ENCODE results near the gene DNAH7.
A peak's percentile ranks its signal among the peaks of the same experiment; 100 is the strongest.

The DNAH7 gene

GRCh38 chr2:195961873-195962272 is 106.8 kb downstream of the DNAH7 start:
- DNase-seq (ENCODE audit: low spot score), result peak; percentile 44
- no peak for TF ChIP-seq CTCF (IDR thresholded peaks at IDR 0.05; ENCODE audit: extremely low read depth, missing control alignments)

- no peak for TF ChIP-seq CTCF (IDR thresholded peaks at IDR 0.05; ENCODE audit: extremely low read depth, missing control alignments)
- DNase-seq (ENCODE audit: low spot score), result no peak
These were observed 109.3 kb downstream of the DNAH7 start for GRCh38 chr2:195959341-195959740.

- TF ChIP-seq CTCF (IDR thresholded peaks at IDR 0.05; ENCODE audit: extremely low read depth, missing control alignments), result no peak
These were observed 111.9 kb downstream of the DNAH7 start for GRCh38 chr2:195956725-195957124.

GRCh38 chr2:195945056-195945455 is 123.6 kb downstream of the DNAH7 start:
- no peak for TF ChIP-seq CTCF (IDR thresholded peaks at IDR 0.05; ENCODE audit: extremely low read depth, missing control alignments)
- no peak for DNase-seq (ENCODE audit: low spot score)

More at GRCh38 chr2:195956725-195957124, 111.9 kb downstream of the DNAH7 start:
- DNase-seq (ENCODE audit: low spot score), result no peak

- DNase-seq (ENCODE audit: low spot score), result no peak
- TF ChIP-seq CTCF (IDR thresholded peaks at IDR 0.05; ENCODE audit: extremely low read depth, missing control alignments), result no peak
These were observed 131.5 kb downstream of the DNAH7 start for GRCh38 chr2:195937176-195937575.

GRCh38 chr2:195934484-195934883 is 134.2 kb downstream of the DNAH7 start:
- no peak for TF ChIP-seq CTCF (IDR thresholded peaks at IDR 0.05; ENCODE audit: extremely low read depth, missing control alignments)

GRCh38 chr2:195929531-195929930 is 139.1 kb downstream of the DNAH7 start:
- DNase-seq (ENCODE audit: low spot score), result no peak
- TF ChIP-seq CTCF (IDR thresholded peaks at IDR 0.05; ENCODE audit: extremely low read depth, missing control alignments), result no peak

More at GRCh38 chr2:195934484-195934883, 134.2 kb downstream of the DNAH7 start:
- no peak for DNase-seq (ENCODE audit: low spot score)

Measured in GM20000 (cell line).